ENCODE results near the gene CIPC.

The CIPC gene

GRCh38 chr14:77068517-77069200, 29.4 kb upstream of the CIPC start:
- FAIRE-seq, result no peak
- DNase-seq (ENCODE audit: extremely low spot score, insufficient read length, low read depth), result no peak

- no peak for FAIRE-seq
- DNase-seq (ENCODE audit: extremely low spot score, insufficient read length, low read depth), result no peak
These were observed 28.5 kb upstream of the CIPC start for GRCh38 chr14:77069551-77069950.

- DNase-seq (ENCODE audit: extremely low spot score, insufficient read length, low read depth) (no peak), FAIRE-seq (no peak)
These were observed 26.1 kb upstream of the CIPC start for GRCh38 chr14:77071938-77072388.

- DNase-seq (ENCODE audit: extremely low spot score, insufficient read length, low read depth) (no peak), FAIRE-seq (no peak)
These were observed 23.1 kb upstream of the CIPC start for GRCh38 chr14:77074969-77075368.

- DNase-seq (ENCODE audit: extremely low spot score, insufficient read length, low read depth) (no peak), FAIRE-seq (no peak)
These were observed 21.9 kb upstream of the CIPC start for GRCh38 chr14:77076113-77076631.

GRCh38 chr14:77077040-77077439, 21.0 kb upstream of the CIPC start:
- FAIRE-seq (no peak), DNase-seq (ENCODE audit: extremely low spot score, insufficient read length, low read depth) (no peak)

GRCh38 chr14:77082356-77082755, 15.7 kb upstream of the CIPC start:
- no peak for DNase-seq (ENCODE audit: extremely low spot score, insufficient read length, low read depth)
- FAIRE-seq, result no peak

GRCh38 chr14:77083082-77083481, 15.0 kb upstream of the CIPC start:
- DNase-seq (ENCODE audit: extremely low spot score, insufficient read length, low read depth) (no peak), FAIRE-seq (no peak)

GRCh38 chr14:77084985-77085384, 13.1 kb upstream of the CIPC start:
- no peak for DNase-seq (ENCODE audit: extremely low spot score, insufficient read length, low read depth)
- no peak for FAIRE-seq

GRCh38 chr14:77085538-77085937, 12.5 kb upstream of the CIPC start:
- FAIRE-seq, result no peak
- no peak for DNase-seq (ENCODE audit: extremely low spot score, insufficient read length, low read depth)

GRCh38 chr14:77086017-77086727, 11.9 kb upstream of the CIPC start:
- DNase-seq (ENCODE audit: extremely low spot score, insufficient read length, low read depth) (no peak), FAIRE-seq (peak; percentile 75)

GRCh38 chr14:77086951-77087350, 11.1 kb upstream of the CIPC start:
- FAIRE-seq (no peak), DNase-seq (ENCODE audit: extremely low spot score, insufficient read length, low read depth) (no peak)

GRCh38 chr14:77087631-77088030, 10.4 kb upstream of the CIPC start:
- no peak for DNase-seq (ENCODE audit: extremely low spot score, insufficient read length, low read depth)
- FAIRE-seq, result no peak

- no peak for DNase-seq (ENCODE audit: extremely low spot score, insufficient read length, low read depth)
- no peak for FAIRE-seq
These were observed 9.8 kb upstream of the CIPC start for GRCh38 chr14:77088219-77088618.

- FAIRE-seq (no peak), DNase-seq (ENCODE audit: extremely low spot score, insufficient read length, low read depth) (no peak)
These were observed 9.4 kb upstream of the CIPC start for GRCh38 chr14:77088645-77089044.

- FAIRE-seq, result no peak
- no peak for DNase-seq (ENCODE audit: extremely low spot score, insufficient read length, low read depth)
These were observed 6.5 kb upstream of the CIPC start for GRCh38 chr14:77091518-77091917.

- FAIRE-seq (peak; percentile 9), DNase-seq (ENCODE audit: extremely low spot score, insufficient read length, low read depth) (no peak)
These were observed 5.4 kb upstream of the CIPC start for GRCh38 chr14:77092676-77093075.

- DNase-seq (ENCODE audit: extremely low spot score, insufficient read length, low read depth) (no peak), FAIRE-seq (peak; percentile 84)
These were observed 3.3 kb upstream of the CIPC start for GRCh38 chr14:77094672-77095284.

GRCh38 chr14:77097006-77097699, 905 bp upstream of the CIPC start:
- DNase-seq (ENCODE audit: extremely low spot score, insufficient read length, low read depth), result no peak
- peak; percentile 44 for FAIRE-seq

- FAIRE-seq (no peak), DNase-seq (ENCODE audit: extremely low spot score, insufficient read length, low read depth) (no peak)
These were observed 683 bp downstream of the CIPC start for GRCh38 chr14:77098529-77099353.

Measured in GM18507 (cell line).